IMR-90 (cell line): ENCODE results near the gene RNASE4. TPM values are rescaled to one million over a fixed set of nuclear protein-coding genes. Genes with fewer than 3 reads are reported as not detected.

Experiments used
- ATAC-seq: fragments of 200-7000 bp; cut with Tn5 transposase; 2 replicates; pipeline ENCODE4 v1.9.1; 2020; ENCODE audit warnings: low read depth, mild to moderate bottlenecking, moderate library complexity
- BruUV-seq: library from RNA; stranded (reverse); fragments of 400-500 nt; replicated peaks from 2 replicates; lab custom pipeline; 2021; lab: Mats Ljungman, UMichigan
- CTCF ChIA-PET: fragments of 300-600 bp; formaldehyde crosslinking; extraction: SDS; loops from one replicate; lab custom pipeline; 2021; ENCODE audit warnings: antibody characterized with exemption; lab: Yijun Ruan, JAX
- POLR2A ChIA-PET: fragments of 300-600 bp; sonication (Branson Sonifier 250); formaldehyde crosslinking; loops from one replicate; lab custom pipeline; 2022; ENCODE audit warnings: antibody characterized with exemption; ENCODE audit not compliant: unreplicated experiment; lab: Charles Lee
- DNase-seq: peaks from one replicate; pipeline ENCODE4 v3.0.0; 2013
- H2AFZ ChIP-seq: replicated peaks from 2 replicates; pipeline ENCODE3; 2013; ENCODE audit warnings: low read length, mild to moderate bottlenecking; ENCODE audit not compliant: poor library complexity
- H2AK5ac ChIP-seq: 2 replicates; pipeline ENCODE4 v1.6.1; 2013; ENCODE audit warnings: low read depth, low read length, inconsistent platforms
- H2AK9ac ChIP-seq: replicated peaks from 2 replicates; pipeline ENCODE3; 2013; ENCODE audit warnings: mild to moderate bottlenecking, low read depth, low read length, moderate library complexity; ENCODE audit not compliant: poor library complexity
- H2BK120ac ChIP-seq: 2 replicates; pipeline ENCODE4 v1.6.1; 2013; ENCODE audit warnings: low read depth, low read length, inconsistent platforms
- H2BK15ac ChIP-seq: 3 replicates; pipeline ENCODE4 v1.6.1; 2013; ENCODE audit warnings: low read depth, low read length, inconsistent platforms
- H2BK20ac ChIP-seq: 2 replicates; pipeline ENCODE4 v1.6.1; 2013; ENCODE audit warnings: low read depth, mild to moderate bottlenecking, inconsistent platforms, low read length, moderate library complexity
- H2BK5ac ChIP-seq: 2 replicates; pipeline ENCODE4 v1.6.1; 2013; ENCODE audit warnings: mild to moderate bottlenecking, low read depth, low read length, inconsistent platforms; ENCODE audit not compliant: poor library complexity, severe bottlenecking
- H3K14ac ChIP-seq: replicated peaks from 2 replicates; pipeline ENCODE4 v1.6.1; 2013; ENCODE audit warnings: low read depth, low read length, inconsistent platforms
- H3K18ac ChIP-seq: 2 replicates; pipeline ENCODE4 v1.6.1; 2013; ENCODE audit warnings: low read depth, low read length, control low read depth
- H3K23ac ChIP-seq: 2 replicates; pipeline ENCODE4 v1.6.1; 2013; ENCODE audit warnings: low read depth, low read length, inconsistent platforms
- H3K27ac ChIP-seq: 2 replicates; pipeline ENCODE4 v1.5.1; 2013; ENCODE audit warnings: mild to moderate bottlenecking, control low read depth, low read length; ENCODE audit not compliant: insufficient read depth
- H3K27me3 ChIP-seq: 2 replicates; pipeline ENCODE4 v1.6.1; 2013; ENCODE audit warnings: low read length; ENCODE audit not compliant: control insufficient read depth, insufficient read depth
- H3K36me3 ChIP-seq: 2 replicates; pipeline ENCODE4 v1.6.1; 2013; ENCODE audit warnings: low read length, mixed read lengths; ENCODE audit not compliant: control insufficient read depth, insufficient read depth
- H3K4ac ChIP-seq: 2 replicates; pipeline ENCODE4 v1.6.1; 2013; ENCODE audit warnings: low read depth, low read length, inconsistent platforms
- H3K4me1 ChIP-seq: 2 replicates; pipeline ENCODE4 v1.6.1; 2013; ENCODE audit warnings: low read length, mixed read lengths; ENCODE audit not compliant: control insufficient read depth, insufficient read depth
- H3K4me2 ChIP-seq: 2 replicates; pipeline ENCODE4 v1.6.1; 2013; ENCODE audit warnings: low read depth, mild to moderate bottlenecking, control low read depth, low read length, moderate library complexity
- H3K4me3 ChIP-seq: 2 replicates; pipeline ENCODE4 v1.5.1; 2013; ENCODE audit warnings: low read depth, mild to moderate bottlenecking, control low read depth, low read length, moderate library complexity; ENCODE audit not compliant: insufficient read depth
- H3K56ac ChIP-seq: 2 replicates; pipeline ENCODE4 v1.6.1; 2013; ENCODE audit warnings: low read length, inconsistent platforms; ENCODE audit not compliant: insufficient read depth; ENCODE audit errors: extremely low read depth
- H3K79me1 ChIP-seq, 2 experiments: 2 replicates each; pipeline ENCODE4 v1.6.1; 2013; ENCODE audit warnings: low read length in 2 of 2, inconsistent platforms in 1 of 2, low read depth in 1 of 2
- H3K9ac ChIP-seq: 2 replicates; pipeline ENCODE4 v1.6.1; 2013; ENCODE audit warnings: low read depth, low read length, control low read depth
- H3K9me1 ChIP-seq: 2 replicates; pipeline ENCODE4 v1.6.1; 2013; ENCODE audit warnings: low read length, inconsistent platforms; ENCODE audit not compliant: insufficient read depth
- H3K9me3 ChIP-seq: 2 replicates; pipeline ENCODE4 v1.6.1; 2013; ENCODE audit warnings: low read length; ENCODE audit not compliant: control insufficient read depth, insufficient read depth
- H4K20me1 ChIP-seq: 2 replicates; pipeline ENCODE4 v1.6.1; 2013; ENCODE audit warnings: low read length, inconsistent platforms; ENCODE audit not compliant: insufficient read depth
- H4K5ac ChIP-seq: 2 replicates; pipeline ENCODE4 v1.6.1; 2013; ENCODE audit warnings: mild to moderate bottlenecking, low read depth, low read length, control low read depth
- H4K8ac ChIP-seq, 2 experiments: 2 replicates each; pipeline ENCODE4 v1.6.1; 2013; ENCODE audit warnings: low read depth in 2 of 2, low read length in 2 of 2, control low read depth in 1 of 2, inconsistent platforms in 1 of 2
- H4K91ac ChIP-seq: 2 replicates; pipeline ENCODE4 v1.6.1; 2013; ENCODE audit warnings: low read depth, low read length, inconsistent platforms; ENCODE audit not compliant: insufficient read depth
- CEBPB ChIP-seq: IDR thresholded peaks from 2 replicates; pipeline ENCODE4 v1.6.1; 2012; ENCODE audit warnings: low read depth, low read length, improper control_type of control experiment
- CHD1 ChIP-seq: IDR thresholded peaks from 2 replicates; pipeline ENCODE4 v1.6.1; 2012; ENCODE audit warnings: low read depth, low read length, improper control_type of control experiment
- FOS ChIP-seq: fragments of 150-350 bp; IDR thresholded peaks from 2 replicates; pipeline ENCODE4 v1.6.1; 2016; ENCODE audit warnings: low read depth, low read length
- MAFK ChIP-seq: IDR thresholded peaks from 2 replicates; pipeline ENCODE4 v1.6.1; 2012; ENCODE audit warnings: low read depth, low read length, improper control_type of control experiment
- MAZ ChIP-seq: IDR thresholded peaks from 2 replicates; pipeline ENCODE4 v1.6.1; 2012; ENCODE audit warnings: low read depth, mild to moderate bottlenecking, low read length, improper control_type of control experiment, moderate library complexity, borderline replicate concordance
- MXI1 ChIP-seq: IDR thresholded peaks from 2 replicates; pipeline ENCODE4 v1.6.1; 2012; ENCODE audit warnings: low read depth, mild to moderate bottlenecking, low read length, moderate library complexity, borderline replicate concordance
- NFE2L2 ChIP-seq: fragments of 150-350 bp; IDR thresholded peaks from 2 replicates; pipeline ENCODE4 v1.6.1; 2016; ENCODE audit warnings: low read depth, mild to moderate bottlenecking, low read length
- POLR2A ChIP-seq: IDR thresholded peaks from 2 replicates; pipeline ENCODE4 v1.6.1; 2012; ENCODE audit warnings: mild to moderate bottlenecking, low read depth, low read length
- RFX5 ChIP-seq: IDR thresholded peaks from 2 replicates; pipeline ENCODE4 v1.8.0; 2012; ENCODE audit warnings: low read depth, mild to moderate bottlenecking, low read length, moderate library complexity
- SMC3 ChIP-seq: fragments of 150-350 bp; IDR thresholded peaks from 2 replicates; pipeline ENCODE4 v1.6.1; 2016; ENCODE audit warnings: low read depth, mild to moderate bottlenecking, antibody characterized with exemption, low read length, moderate library complexity
- WGBS, 2 experiments: methylation state at CpG; one replicate each; pipeline versions ENCODE4 v1.1.5 to v1.1.7; 2013; ENCODE audit warnings: missing lambda C conversion rate in 2 of 2; ENCODE audit not compliant: insufficient read length in 1 of 2; ENCODE audit errors: extremely low coverage in 2 of 2; 5-methylcytosine and 5-hydroxymethylcytosine counted together
- dilution Hi-C: fragments of 300-500 bp; cut with HindIII; formaldehyde crosslinking; loops from one replicate; pipeline ENCODE4 v1.14.3; 2018; ENCODE audit warnings: low sequenced_read_pairs; ENCODE audit not compliant: unreplicated experiment
- in situ Hi-C: fragments of 300-500 bp; cut with MboI; formaldehyde crosslinking; loops from 3 replicates; pipeline ENCODE4 v1.14.3; 2019; ENCODE audit warnings: low sequenced_read_pairs, inconsistent platforms, mixed read lengths
- intact Hi-C: fragments of 100-400 bp; cut with micrococcal nuclease; formaldehyde crosslinking; loops from 2 replicates; pipeline ENCODE4 v1.10.0; 2022
- polyA plus RNA-seq, 3 experiments: library from polyadenylated mRNA; depleted of rRNA; stranded (reverse); fragments of >200 nt; gene quantifications; 2 replicates each; pipeline ENCODE4 v1.2.3, GENCODE V29; 2012; ENCODE audit warnings: low replicate concordance in 1 of 3
- total RNA-seq: library from RNA; depleted of rRNA; stranded (reverse); fragments of >200 nt; gene quantifications from 2 replicates; pipeline ENCODE4 v1.2.3, GENCODE V29; 2012
- TF ChIP-seq, protein P1 (sequence below): fragments of 150-350 bp; IDR thresholded peaks from 2 replicates; pipeline ENCODE4 v1.6.1; 2016; ENCODE audit warnings: low read depth, mild to moderate bottlenecking, low read length, moderate library complexity, borderline replicate concordance
- TF ChIP-seq, protein P2 (sequence below): conservative IDR thresholded peaks from 2 replicates; pipeline ENCODE4 v1.5.1; 2012; ENCODE audit warnings: mild to moderate bottlenecking, low read depth, low read length, improper control_type of control experiment
- TF ChIP-seq, protein P3 (sequence below): fragments of 150-350 bp; IDR thresholded peaks from 2 replicates; pipeline ENCODE4 v1.6.1; 2017; ENCODE audit warnings: mild to moderate bottlenecking, antibody characterized with exemption, low read length, low read depth

The RNASE4 gene
- total and polyA plus RNA-seq, 2 of the 4 experiments (the other 2 are of a cell fraction) = 10.4 to 11.6 TPM

DNA sequence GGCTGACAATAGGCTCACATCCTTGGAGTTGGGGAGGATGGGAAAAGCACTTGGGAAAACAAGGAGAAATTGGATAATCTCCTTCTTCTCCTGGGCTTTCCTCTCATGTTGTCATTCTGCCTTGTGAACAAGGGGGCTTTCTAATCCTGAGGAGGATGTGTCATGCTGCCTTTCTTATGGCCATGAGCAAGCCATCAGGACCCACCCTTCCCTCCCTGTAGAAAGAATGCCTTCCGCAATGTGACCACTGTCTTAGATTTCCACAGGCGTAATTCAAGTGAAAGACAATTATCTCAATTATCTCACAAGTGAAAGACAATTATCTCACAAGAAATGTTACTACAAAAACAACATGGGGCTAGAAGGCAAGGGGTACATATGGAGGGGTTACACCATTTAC lies 39.8 kb upstream of the RNASE4 start:
- Histone ChIP-seq H3K9me1 (no peaks in the 10 kb centered on the region), H3K4ac (no peak overlapping the region), H3K14ac (no peak overlapping the region), H2AK9ac (no peak overlapping the region), H3K27me3 (no peaks in the 10 kb centered on the region), H3K27ac (no peak overlapping the region), H2BK5ac (no peak overlapping the region), H3K4me2 (no peak overlapping the region), H3K4me3 (no peak overlapping the region), H3K79me1 (no peaks in the 10 kb centered on the region), H3K36me3 (no peaks in the 10 kb centered on the region), H4K5ac (no peak overlapping the region), H3K4me1 (no peaks in the 10 kb centered on the region), H2AK5ac (no peak overlapping the region), H2BK120ac (no peak overlapping the region), H3K9ac (no peak overlapping the region), H3K23ac (no peak overlapping the region), H3K18ac (no peak overlapping the region), H4K20me1 (no peaks in the 10 kb centered on the region), H3K9me3 (no peaks in the 10 kb centered on the region), H2AFZ (no peak overlapping the region), H4K91ac (no peak overlapping the region), H3K56ac (no peak overlapping the region), H2BK20ac (no peak overlapping the region), H2BK15ac (no peak overlapping the region), H4K8ac (no peak overlapping the region)
- BruUV-seq = no TSS peak
- ChIA-PET POLR2A (no interaction called here), CTCF (no interaction called here)
- ATAC-seq (no peak), DNase-seq (no peak)
- intact Hi-C loops (no loop called here), dilution Hi-C loops (no loop called here), in situ Hi-C loops (no loop called here)
- no peak for TF ChIP-seq RFX5
- TF ChIP-seq CEBPB = no peak
- TF ChIP-seq MXI1 = no peak
- no peak for TF ChIP-seq MAZ
- no peak for TF ChIP-seq FOS
- TF ChIP-seq SMC3 = no peak
- TF ChIP-seq, protein P1, sequence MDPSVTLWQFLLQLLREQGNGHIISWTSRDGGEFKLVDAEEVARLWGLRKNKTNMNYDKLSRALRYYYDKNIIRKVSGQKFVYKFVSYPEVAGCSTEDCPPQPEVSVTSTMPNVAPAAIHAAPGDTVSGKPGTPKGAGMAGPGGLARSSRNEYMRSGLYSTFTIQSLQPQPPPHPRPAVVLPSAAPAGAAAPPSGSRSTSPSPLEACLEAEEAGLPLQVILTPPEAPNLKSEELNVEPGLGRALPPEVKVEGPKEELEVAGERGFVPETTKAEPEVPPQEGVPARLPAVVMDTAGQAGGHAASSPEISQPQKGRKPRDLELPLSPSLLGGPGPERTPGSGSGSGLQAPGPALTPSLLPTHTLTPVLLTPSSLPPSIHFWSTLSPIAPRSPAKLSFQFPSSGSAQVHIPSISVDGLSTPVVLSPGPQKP = no peak
- TF ChIP-seq, protein P2, sequence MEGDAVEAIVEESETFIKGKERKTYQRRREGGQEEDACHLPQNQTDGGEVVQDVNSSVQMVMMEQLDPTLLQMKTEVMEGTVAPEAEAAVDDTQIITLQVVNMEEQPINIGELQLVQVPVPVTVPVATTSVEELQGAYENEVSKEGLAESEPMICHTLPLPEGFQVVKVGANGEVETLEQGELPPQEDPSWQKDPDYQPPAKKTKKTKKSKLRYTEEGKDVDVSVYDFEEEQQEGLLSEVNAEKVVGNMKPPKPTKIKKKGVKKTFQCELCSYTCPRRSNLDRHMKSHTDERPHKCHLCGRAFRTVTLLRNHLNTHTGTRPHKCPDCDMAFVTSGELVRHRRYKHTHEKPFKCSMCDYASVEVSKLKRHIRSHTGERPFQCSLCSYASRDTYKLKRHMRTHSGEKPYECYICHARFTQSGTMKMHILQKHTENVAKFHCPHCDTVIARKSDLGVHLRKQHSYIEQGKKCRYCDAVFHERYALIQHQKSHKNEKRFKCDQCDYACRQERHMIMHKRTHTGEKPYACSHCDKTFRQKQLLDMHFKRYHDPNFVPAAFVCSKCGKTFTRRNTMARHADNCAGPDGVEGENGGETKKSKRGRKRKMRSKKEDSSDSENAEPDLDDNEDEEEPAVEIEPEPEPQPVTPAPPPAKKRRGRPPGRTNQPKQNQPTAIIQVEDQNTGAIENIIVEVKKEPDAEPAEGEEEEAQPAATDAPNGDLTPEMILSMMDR = no peak
- TF ChIP-seq, protein P3, sequence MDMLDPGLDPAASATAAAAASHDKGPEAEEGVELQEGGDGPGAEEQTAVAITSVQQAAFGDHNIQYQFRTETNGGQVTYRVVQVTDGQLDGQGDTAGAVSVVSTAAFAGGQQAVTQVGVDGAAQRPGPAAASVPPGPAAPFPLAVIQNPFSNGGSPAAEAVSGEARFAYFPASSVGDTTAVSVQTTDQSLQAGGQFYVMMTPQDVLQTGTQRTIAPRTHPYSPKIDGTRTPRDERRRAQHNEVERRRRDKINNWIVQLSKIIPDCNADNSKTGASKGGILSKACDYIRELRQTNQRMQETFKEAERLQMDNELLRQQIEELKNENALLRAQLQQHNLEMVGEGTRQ = no peak
- no peak for TF ChIP-seq POLR2A
- no peak for TF ChIP-seq MAFK
- no peak for TF ChIP-seq NFE2L2
- TF ChIP-seq CHD1 = no peak
- WGBS, 2 experiments = no CpG with 5 or more reads among the region's 2 CpGs
